A549 (cell line): ENCODE results near the gene MTERF2.

ENCODE experiments used
- CHD4 ChIP-seq: fragments of 200-600 bp; sonication (generic); IDR thresholded peaks from 2 replicates; pipeline ENCODE4 v1.6.1; 2016; ENCODE audit warnings: antibody characterized with exemption, mild to moderate bottlenecking, borderline replicate concordance
- MYC ChIP-seq: IDR thresholded peaks from 2 replicates; pipeline ENCODE4 v1.6.1; 2012; ENCODE audit warnings: mild to moderate bottlenecking, inconsistent platforms, low read length, improper control_type of control experiment, borderline replicate concordance
- ZFP36 ChIP-seq: fragments of 450-650 bp; IDR thresholded peaks from 2 replicates; pipeline ENCODE4 v1.6.1; 2014; ENCODE audit warnings: borderline replicate concordance; ENCODE audit not compliant: partially characterized antibody
- TF ChIP-seq, protein P1 (sequence below): fragments of >200 bp; sonication (Bioruptor Twin); formaldehyde crosslinking; IDR thresholded peaks from 3 replicates; pipeline ENCODE4 v1.5.1; 2016

DNA sequence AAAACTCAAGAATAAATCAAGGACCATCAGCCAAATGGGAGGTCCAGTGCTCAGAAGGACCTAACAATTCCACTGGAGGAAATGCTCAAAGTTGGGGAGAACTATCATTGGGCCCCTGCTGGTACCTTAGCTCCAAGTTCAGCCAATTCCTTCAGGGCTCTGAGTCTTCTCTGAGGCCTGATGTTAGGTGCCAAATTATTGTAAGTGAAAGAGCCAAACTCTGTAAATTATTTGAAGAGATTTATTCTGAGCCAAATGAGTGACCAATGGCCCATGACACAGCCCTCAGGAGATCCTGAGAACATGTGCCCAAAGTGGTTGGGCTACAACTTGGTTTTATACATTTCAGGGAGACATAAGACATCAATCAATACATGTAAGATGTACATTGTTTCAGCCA, 39.5 kb downstream of the MTERF2 start:
- no peak for TF ChIP-seq CHD4
- TF ChIP-seq, protein P1, sequence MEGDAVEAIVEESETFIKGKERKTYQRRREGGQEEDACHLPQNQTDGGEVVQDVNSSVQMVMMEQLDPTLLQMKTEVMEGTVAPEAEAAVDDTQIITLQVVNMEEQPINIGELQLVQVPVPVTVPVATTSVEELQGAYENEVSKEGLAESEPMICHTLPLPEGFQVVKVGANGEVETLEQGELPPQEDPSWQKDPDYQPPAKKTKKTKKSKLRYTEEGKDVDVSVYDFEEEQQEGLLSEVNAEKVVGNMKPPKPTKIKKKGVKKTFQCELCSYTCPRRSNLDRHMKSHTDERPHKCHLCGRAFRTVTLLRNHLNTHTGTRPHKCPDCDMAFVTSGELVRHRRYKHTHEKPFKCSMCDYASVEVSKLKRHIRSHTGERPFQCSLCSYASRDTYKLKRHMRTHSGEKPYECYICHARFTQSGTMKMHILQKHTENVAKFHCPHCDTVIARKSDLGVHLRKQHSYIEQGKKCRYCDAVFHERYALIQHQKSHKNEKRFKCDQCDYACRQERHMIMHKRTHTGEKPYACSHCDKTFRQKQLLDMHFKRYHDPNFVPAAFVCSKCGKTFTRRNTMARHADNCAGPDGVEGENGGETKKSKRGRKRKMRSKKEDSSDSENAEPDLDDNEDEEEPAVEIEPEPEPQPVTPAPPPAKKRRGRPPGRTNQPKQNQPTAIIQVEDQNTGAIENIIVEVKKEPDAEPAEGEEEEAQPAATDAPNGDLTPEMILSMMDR: no peak
- TF ChIP-seq ZFP36: no peak
- no peak for TF ChIP-seq MYC
